SK-N-MC (cell line): Measurements from ENCODE around the gene NUAK1.

Source experiments
- EZH2 ChIP-seq: fragments of 200-600 bp; sonication (generic); IDR thresholded peaks from one replicate; pipeline ENCODE4 v1.6.1; 2017; ENCODE audit warnings: antibody characterized with exemption
- POLR2AphosphoS5 ChIP-seq: IDR thresholded peaks from 2 replicates; pipeline ENCODE4 v1.6.1; 2012; ENCODE audit warnings: mild to moderate bottlenecking, low read depth, low read length, borderline replicate concordance

GRCh38 chr12:106123110-106123509 is 15.6 kb downstream of the NUAK1 start:
- TF ChIP-seq POLR2AphosphoS5 (no peak), EZH2 (no peak)
